Ascending aorta (tissue), 2 donors: ENCODE measurements around the gene CTIF. TPM values are rescaled to one million over a fixed set of nuclear protein-coding genes. Genes with fewer than 3 reads are reported as not detected.

Source experiments
- DNase-seq, 2 donors: peaks; one replicate each; pipeline ENCODE4 v3.0.0-alpha.2; 2019; ENCODE audit warnings: low spot score in 2 of 2
- H3K27ac ChIP-seq, 2 donors: fragments of 200-600 bp; sonication (generic); one replicate each; pipeline ENCODE4 v1.5.1; 2016 to 2017; ENCODE audit warnings: mild to moderate bottlenecking in 1 of 2
- H3K27me3 ChIP-seq: fragments of 200-600 bp; sonication (generic); one replicate; pipeline ENCODE4 v1.5.1; 2017
- H3K36me3 ChIP-seq, 2 donors: fragments of 200-600 bp; sonication (generic); one replicate each; pipeline ENCODE4 v1.5.1; 2016
- H3K4me1 ChIP-seq, 2 donors: fragments of 200-600 bp; sonication (generic); one replicate each; pipeline ENCODE4 v1.5.1; 2016 to 2017; ENCODE audit warnings: mild to moderate bottlenecking in 1 of 2
- H3K4me3 ChIP-seq, 2 donors: fragments of 200-600 bp; sonication (generic); one replicate each; pipeline ENCODE4 v1.5.1; 2016 to 2017; ENCODE audit warnings: mild to moderate bottlenecking in 1 of 2
- H3K9me3 ChIP-seq, 2 donors: fragments of 200-600 bp; sonication (generic); one replicate each; pipeline ENCODE4 v1.5.1; 2016
- intact Hi-C: fragments of 100-400 bp; cut with DNase I; formaldehyde crosslinking; loops from one replicate; pipeline ENCODE4 v1.15.1; 2023
- total RNA-seq: library from RNA; depleted of rRNA; stranded (reverse); fragments of >200 nt; gene quantifications from one replicate; pipeline ENCODE4 v1.1.0, GENCODE V29; 2016
- TF ChIP-seq, protein P1 (sequence below), 3 experiments: fragments of 200-600 bp in 2 of 3; fragments of 450-650 bp in 1 of 3; sonication (generic) in 2 of 3; IDR thresholded peaks; one replicate each; pipeline ENCODE4 v1.5.1; 2016 to 2019; ENCODE audit warnings: antibody characterized with exemption in 3 of 3, mild to moderate bottlenecking in 1 of 3, moderate library complexity in 1 of 3

Gene CTIF
- total RNA-seq, 1 donor from 2014 or later: 55.3 TPM

DNA sequence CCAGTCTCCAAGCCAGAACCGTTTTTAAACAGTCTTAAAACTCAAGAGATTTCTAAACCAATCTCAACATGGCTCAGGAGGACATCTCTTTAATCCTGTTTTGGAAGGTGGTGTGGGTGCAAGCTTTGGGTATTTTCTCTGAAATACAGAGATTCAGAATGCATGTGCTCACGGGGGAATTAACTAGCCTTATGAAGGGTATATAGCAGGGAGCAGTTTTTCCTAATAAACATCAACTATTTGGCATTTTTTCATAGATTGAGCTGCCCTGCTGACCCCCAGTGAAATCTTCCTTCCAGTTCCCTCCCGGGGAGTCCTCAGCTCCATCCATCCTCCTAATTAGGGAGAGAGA, 289.3 kb downstream of the CTIF start:
- Histone ChIP-seq H3K27me3 (no peaks in the 10 kb centered on the region), H3K4me1 (peaks cover 12 to 75% of the 10 kb centered on the region in 2 donors), H3K27ac (peak overlapping the region; percentile 85), H3K4me3 (peak overlapping the region; percentile 16 to 56), H3K9me3 (no peaks in the 10 kb centered on the region), H3K36me3 (no peaks in the 10 kb centered on the region)
- intact Hi-C loops: loop anchor here (5.0 kb wide), 2 partner anchors 46 to 94 kb away; no protein-coding TSS in a partner anchor
- TF ChIP-seq, protein P1, sequence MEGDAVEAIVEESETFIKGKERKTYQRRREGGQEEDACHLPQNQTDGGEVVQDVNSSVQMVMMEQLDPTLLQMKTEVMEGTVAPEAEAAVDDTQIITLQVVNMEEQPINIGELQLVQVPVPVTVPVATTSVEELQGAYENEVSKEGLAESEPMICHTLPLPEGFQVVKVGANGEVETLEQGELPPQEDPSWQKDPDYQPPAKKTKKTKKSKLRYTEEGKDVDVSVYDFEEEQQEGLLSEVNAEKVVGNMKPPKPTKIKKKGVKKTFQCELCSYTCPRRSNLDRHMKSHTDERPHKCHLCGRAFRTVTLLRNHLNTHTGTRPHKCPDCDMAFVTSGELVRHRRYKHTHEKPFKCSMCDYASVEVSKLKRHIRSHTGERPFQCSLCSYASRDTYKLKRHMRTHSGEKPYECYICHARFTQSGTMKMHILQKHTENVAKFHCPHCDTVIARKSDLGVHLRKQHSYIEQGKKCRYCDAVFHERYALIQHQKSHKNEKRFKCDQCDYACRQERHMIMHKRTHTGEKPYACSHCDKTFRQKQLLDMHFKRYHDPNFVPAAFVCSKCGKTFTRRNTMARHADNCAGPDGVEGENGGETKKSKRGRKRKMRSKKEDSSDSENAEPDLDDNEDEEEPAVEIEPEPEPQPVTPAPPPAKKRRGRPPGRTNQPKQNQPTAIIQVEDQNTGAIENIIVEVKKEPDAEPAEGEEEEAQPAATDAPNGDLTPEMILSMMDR (IDR thresholded peaks at IDR 0.05): no peak
- no peak for DNase-seq

DNA sequence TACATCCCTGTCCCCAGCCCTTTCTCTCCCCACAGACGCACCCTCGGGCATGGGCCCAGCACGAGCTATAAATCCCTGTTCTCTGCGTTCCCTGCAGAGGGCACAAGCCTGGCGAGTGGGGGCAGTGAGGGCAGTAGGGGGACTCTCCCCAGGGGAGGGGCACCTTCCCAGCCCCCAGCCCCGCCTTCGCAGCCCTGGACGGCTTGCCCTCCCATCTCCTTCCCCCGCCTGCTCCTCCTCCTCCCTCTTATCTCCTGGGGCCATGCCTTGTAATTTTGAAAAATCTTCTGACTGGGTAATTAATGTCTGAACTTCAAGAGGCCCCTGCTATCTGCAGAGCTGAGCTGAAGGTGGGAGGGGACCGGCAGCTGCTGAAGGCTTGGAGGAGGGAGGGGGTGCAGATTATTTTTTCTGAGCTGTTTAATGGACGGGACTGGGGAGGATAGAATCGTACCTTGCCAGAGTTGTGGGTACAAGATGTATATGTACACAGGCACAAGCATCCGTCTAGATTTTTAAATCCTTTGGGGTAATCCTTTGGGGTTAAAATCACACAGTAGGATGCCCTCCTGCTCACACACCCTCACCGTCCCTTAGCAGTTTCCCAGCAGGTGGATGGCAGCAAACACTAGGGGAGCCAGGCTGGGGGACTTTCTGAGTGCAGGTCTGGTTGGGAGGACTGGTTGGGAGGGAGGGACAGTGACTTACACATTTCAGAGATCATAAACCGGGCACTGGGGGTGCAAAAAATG, 290.0 kb downstream of the CTIF start:
- peak overlapping the region in 1 of 2 donors; percentile 56 for H3K4me3 ChIP-seq
- TF ChIP-seq, protein P1 (IDR thresholded peaks at IDR 0.05): peak in 1 of 3 experiments; percentile 22
- peaks cover 13 to 81% of the 10 kb centered on the region in 2 donors for H3K4me1 ChIP-seq
- no peaks in the 10 kb centered on the region for H3K9me3 ChIP-seq
- H3K27me3 ChIP-seq: no peaks in the 10 kb centered on the region
- intact Hi-C loops: loop anchor here (5.0 kb wide), 2 partner anchors 47 to 93 kb away; no protein-coding TSS in a partner anchor
- no peaks in the 10 kb centered on the region for H3K36me3 ChIP-seq
- peak in 1 of 2 donors; percentile 67 for DNase-seq
- H3K27ac ChIP-seq: peak overlapping the region; percentile 85

DNA sequence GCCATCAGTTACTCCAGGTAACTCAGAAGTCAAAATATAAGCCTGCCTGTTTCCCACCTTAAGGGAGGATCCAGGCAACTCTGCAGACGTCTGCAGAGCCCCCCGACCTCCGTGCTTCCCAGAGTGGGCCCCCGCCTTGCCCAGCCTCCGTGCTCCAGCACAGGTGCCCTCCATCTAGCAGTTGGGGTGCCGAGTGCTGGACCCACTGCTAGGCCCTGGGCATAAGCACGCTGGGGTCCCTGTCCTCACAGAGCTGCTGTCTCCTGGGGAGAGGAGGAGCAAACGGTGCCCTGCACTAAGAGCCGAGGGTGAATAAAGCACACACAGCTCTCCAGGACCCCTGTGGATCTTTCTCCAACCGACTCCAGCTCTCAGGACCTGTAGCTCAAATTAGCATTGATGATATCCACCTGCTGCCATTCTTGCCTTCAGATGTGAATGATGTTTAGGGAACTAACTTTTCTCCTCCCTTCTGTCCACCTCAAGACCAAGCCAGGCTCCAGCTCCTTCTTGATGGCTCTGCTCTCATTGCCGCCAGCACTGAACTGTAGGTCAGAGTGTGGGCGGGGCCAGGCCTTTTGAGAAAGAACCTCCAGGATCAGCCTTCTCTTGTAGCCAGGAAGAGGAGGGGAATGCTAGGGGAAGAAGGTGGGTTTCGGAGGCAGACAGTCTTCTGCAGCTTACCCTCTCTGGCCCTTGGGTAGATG, 290.8 kb downstream of the CTIF start:
- intact Hi-C loops: loop anchor here (5.0 kb wide), 2 partner anchors 47 to 93 kb away; no protein-coding TSS in a partner anchor
- Histone ChIP-seq H3K9me3 (no peaks in the 10 kb centered on the region), H3K4me1 (peaks cover 13 to 88% of the 10 kb centered on the region in 2 donors), H3K27me3 (no peaks in the 10 kb centered on the region), H3K36me3 (no peaks in the 10 kb centered on the region), H3K27ac (peak overlapping the region; percentile 85), H3K4me3 (no peak overlapping the region)
- TF ChIP-seq, protein P1 (IDR thresholded peaks at IDR 0.05): no peak
- peak in 1 of 2 donors; percentile 70 for DNase-seq

DNA sequence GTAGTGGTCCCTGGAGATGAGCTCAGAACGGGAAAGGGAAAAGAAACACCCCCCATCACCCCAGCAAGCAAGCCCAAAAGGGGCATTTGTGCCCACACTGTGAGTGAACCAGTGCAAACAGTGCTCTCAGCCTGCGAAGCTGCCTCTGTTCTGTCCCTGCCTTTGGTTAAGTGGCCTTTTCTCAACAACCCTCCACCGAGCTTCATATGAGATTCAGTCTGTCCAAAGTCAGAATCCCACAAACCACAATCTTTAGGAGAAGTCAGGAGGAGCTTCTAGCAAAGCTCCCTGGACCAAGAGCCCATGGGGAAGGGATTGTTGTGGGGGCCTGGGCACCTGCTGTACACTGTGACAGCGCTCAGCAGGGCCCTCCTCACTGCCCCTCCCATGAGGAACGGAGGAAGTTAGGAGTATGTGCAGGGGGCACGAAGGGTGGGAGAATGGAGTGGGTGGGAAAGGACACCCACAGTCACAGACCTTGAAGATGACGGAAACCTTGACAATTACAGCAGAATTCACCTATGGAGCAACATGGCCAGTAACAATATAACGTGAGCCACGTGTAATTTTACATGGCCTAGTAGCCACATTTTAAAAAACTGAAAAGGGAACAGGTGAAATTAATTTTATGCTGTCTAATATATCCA, 292.4 kb downstream of the CTIF start:
- peaks cover 13 to 76% of the 10 kb centered on the region in 2 donors for H3K4me1 ChIP-seq

DNA sequence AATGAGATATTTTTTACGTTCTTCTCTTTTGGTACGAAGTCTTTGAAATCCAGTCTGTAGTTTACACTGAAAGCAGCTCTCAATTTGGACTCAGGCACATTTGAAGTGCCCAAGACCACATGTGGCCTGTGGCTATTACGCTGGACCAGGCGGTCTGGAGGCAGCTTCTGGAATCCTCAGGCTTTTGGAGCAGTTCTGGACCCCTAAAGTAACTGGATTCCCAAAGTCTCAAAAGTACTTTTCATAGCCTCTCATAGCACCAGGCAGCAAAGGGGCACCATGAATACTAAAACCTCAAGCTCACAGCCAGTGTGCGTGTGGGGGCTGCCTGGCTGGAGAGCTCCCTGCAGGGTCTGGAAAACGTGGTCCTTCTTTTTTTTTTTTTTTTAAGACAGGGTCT, 293.0 kb downstream of the CTIF start:
- peaks cover 13 to 70% of the 10 kb centered on the region in 2 donors for H3K4me1 ChIP-seq
- TF ChIP-seq, protein P1 (IDR thresholded peaks at IDR 0.05): no peak
- H3K9me3 ChIP-seq: no peaks in the 10 kb centered on the region
- no peaks in the 10 kb centered on the region for H3K27me3 ChIP-seq
- H3K4me3 ChIP-seq: no peak overlapping the region
- H3K27ac ChIP-seq: peak overlapping the region in 1 of 2 donors; percentile 52
- intact Hi-C loops: no loop called here
- peak in 1 of 2 donors; percentile 37 for DNase-seq
- H3K36me3 ChIP-seq: no peaks in the 10 kb centered on the region

More for the DNA sequence above, 292.4 kb downstream of the CTIF start:
- Histone ChIP-seq H3K36me3 (no peaks in the 10 kb centered on the region), H3K27ac (peak overlapping the region; percentile 85), H3K4me3 (no peak overlapping the region), H3K9me3 (no peaks in the 10 kb centered on the region), H3K27me3 (no peaks in the 10 kb centered on the region)
- DNase-seq: peak in 1 of 2 donors; percentile 58
- TF ChIP-seq, protein P1 (IDR thresholded peaks at IDR 0.05): no peak
- intact Hi-C loops: no loop called here
